ENCODE measurements around the gene DIO3.

DIO3 gene

GRCh38 chr14:101598571-101599233, 37.4 kb downstream of the DIO3 start:
- DNase-seq (ENCODE audit: low read depth), result no peak

GRCh38 chr14:101599234-101599885, 38.1 kb downstream of the DIO3 start:
- DNase-seq (ENCODE audit: low read depth), result no peak

GRCh38 chr14:101600336-101600890, 39.1 kb downstream of the DIO3 start:
- DNase-seq (ENCODE audit: low read depth), result no peak

- DNase-seq (ENCODE audit: low read depth), result no peak
Observed at GRCh38 chr14:101600891-101601605, 39.8 kb downstream of the DIO3 start.

- no peak for DNase-seq (ENCODE audit: low read depth)
Observed at GRCh38 chr14:101601606-101602465, 40.5 kb downstream of the DIO3 start.

GRCh38 chr14:101602466-101602840, 41.2 kb downstream of the DIO3 start:
- DNase-seq (ENCODE audit: low read depth), result no peak

- no peak for DNase-seq (ENCODE audit: low read depth)
Observed at GRCh38 chr14:101603096-101603495, 41.8 kb downstream of the DIO3 start.

GRCh38 chr14:101604228-101604934, 43.1 kb downstream of the DIO3 start:
- DNase-seq (ENCODE audit: low read depth), result no peak

GRCh38 chr14:101604935-101605780, 43.9 kb downstream of the DIO3 start:
- no peak for DNase-seq (ENCODE audit: low read depth)

GRCh38 chr14:101605836-101606235, 44.5 kb downstream of the DIO3 start:
- DNase-seq (ENCODE audit: low read depth), result no peak

Measured in activated T-helper 1 cell treated with Interleukin-2 at 50 U/mL for 16 hours (primary cell).